ENCODE measurements around the gene KIAA0753.

The KIAA0753 gene

DNA sequence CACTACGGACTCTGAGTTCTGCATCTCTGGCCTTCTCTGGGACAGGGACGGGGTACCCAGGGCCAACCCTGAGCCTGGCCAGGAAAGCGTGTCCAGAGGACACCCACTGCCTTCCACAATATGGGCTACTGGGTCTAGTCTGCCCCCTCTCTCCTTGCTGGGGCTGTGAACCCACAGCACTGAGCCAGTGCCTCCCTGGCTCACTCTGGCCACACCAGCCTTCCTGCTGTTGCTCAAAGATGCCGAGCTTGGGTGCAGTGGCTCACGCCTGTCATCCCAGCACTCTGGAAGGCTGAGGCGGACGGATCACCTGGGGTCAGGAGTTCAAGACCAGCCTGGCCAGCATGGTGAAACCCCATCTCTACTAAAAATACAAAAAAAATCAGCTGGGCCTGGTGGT is 108.9 kb downstream of the KIAA0753 start:
- H3K4me3 ChIP-seq (ENCODE audit: low read length), result no peak overlapping the region
- TF ChIP-seq CTCF (IDR thresholded peaks at IDR 0.05; ENCODE audit: insufficient read depth, low read depth, low read length, missing control alignments), result no peak
- DNase-seq (ENCODE audit: low read depth), result no peak

DNA sequence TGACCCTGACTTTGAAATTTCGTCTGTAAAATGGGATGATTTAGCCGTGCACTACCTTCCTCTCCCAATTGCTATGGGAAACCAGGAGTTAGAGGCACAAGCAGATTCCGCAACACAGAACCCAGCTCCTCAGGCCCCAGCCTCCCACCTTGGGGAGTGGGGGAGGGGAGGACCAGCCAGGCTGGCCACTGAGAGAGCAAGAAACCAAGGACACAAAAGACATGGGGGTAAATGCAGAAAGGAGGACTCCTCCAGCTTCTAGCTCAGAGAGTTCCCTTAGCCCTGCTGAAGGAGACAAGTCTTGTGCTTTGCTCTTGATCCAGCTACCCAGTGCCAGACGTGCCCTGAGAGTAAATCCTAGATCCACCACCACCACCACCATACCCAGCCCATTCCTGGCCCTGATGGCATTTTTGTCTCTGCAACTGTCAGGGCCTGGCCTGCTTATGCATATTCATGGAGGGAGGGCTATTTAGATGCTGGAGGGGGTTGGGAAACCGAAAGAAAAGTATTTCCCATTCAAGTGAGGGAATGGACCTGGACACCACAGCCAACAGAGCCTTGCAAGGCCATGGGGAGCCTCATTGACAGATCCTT is 110.1 kb downstream of the KIAA0753 start:
- DNase-seq (ENCODE audit: low read depth), result no peak
- no peak overlapping the region for H3K4me3 ChIP-seq (ENCODE audit: low read length)
- TF ChIP-seq CTCF (IDR thresholded peaks at IDR 0.05; ENCODE audit: insufficient read depth, low read depth, low read length, missing control alignments), result no peak

GRCh38 chr17:6528557-6528956 is 112.0 kb downstream of the KIAA0753 start:
- no peak overlapping the region for H3K4me3 ChIP-seq (ENCODE audit: low read length)
- no peak for DNase-seq (ENCODE audit: low read depth)
- TF ChIP-seq CTCF (IDR thresholded peaks at IDR 0.05; ENCODE audit: insufficient read depth, low read depth, low read length, missing control alignments), result no peak

Data from epithelial cell of esophagus (primary cell).